Panc1 (cell line): ENCODE data around the gene PHIP.

Source experiments
- POLR2AphosphoS5 ChIP-seq: IDR thresholded peaks from 2 replicates; pipeline ENCODE4 v1.6.1; 2012; ENCODE audit warnings: mild to moderate bottlenecking, low read depth, low read length, moderate library complexity
- TCF7L2 ChIP-seq: IDR thresholded peaks from 2 replicates; pipeline ENCODE4 v1.6.1; 2011; ENCODE audit warnings: mild to moderate bottlenecking, low read depth, low read length, inconsistent platforms
- TF ChIP-seq, protein P1 (sequence below): fragments of 450-650 bp; IDR thresholded peaks from 2 replicates; pipeline ENCODE4 v1.5.1; 2017; ENCODE audit warnings: mild to moderate bottlenecking

DNA sequence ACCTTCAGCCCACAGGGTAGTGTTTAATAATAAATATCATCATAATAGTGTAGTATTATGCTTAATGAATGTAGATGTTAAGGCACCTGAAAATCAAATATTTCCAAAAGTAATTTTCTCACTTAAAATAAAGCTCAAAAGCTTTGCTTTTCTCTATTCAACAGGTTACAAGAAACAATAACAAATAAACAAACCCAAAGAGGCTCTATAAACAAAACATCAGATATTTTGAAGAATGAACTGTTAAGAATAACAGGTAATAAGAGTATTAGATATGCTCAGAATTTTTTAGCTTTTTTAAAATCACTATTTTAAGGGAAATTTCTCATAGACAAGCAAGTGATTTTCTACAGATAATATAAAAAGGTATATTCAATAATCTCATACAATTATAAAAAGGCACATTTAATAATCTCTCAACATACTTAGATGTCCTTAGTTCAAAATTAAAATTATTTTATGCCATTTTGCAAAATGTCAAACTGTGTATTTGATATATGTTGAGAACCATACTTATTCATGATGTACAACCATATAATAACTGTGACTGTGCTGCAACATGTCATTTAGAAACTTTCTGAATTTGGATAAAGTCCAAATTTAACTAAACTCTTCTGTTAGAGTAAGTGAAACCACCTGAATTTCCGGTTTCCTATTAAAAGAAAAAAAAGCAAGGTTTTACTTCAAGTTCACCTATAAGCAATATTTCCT lies 35.8 kb downstream of the PHIP start:
- TF ChIP-seq, protein P1, sequence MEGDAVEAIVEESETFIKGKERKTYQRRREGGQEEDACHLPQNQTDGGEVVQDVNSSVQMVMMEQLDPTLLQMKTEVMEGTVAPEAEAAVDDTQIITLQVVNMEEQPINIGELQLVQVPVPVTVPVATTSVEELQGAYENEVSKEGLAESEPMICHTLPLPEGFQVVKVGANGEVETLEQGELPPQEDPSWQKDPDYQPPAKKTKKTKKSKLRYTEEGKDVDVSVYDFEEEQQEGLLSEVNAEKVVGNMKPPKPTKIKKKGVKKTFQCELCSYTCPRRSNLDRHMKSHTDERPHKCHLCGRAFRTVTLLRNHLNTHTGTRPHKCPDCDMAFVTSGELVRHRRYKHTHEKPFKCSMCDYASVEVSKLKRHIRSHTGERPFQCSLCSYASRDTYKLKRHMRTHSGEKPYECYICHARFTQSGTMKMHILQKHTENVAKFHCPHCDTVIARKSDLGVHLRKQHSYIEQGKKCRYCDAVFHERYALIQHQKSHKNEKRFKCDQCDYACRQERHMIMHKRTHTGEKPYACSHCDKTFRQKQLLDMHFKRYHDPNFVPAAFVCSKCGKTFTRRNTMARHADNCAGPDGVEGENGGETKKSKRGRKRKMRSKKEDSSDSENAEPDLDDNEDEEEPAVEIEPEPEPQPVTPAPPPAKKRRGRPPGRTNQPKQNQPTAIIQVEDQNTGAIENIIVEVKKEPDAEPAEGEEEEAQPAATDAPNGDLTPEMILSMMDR = no peak
- TF ChIP-seq TCF7L2 (no peak), POLR2AphosphoS5 (no peak)
